ENCODE measurements around the gene WWOX. TPM values are rescaled to one million over a fixed set of nuclear protein-coding genes. Genes with fewer than 3 reads are reported as not detected.
A peak's percentile ranks its signal among the peaks of the same experiment; 100 is the strongest.

WWOX gene
- total and polyA plus RNA-seq, 3 donors from 2014 or later: 20.6 to 76.7 (median 64.1) TPM

DNA sequence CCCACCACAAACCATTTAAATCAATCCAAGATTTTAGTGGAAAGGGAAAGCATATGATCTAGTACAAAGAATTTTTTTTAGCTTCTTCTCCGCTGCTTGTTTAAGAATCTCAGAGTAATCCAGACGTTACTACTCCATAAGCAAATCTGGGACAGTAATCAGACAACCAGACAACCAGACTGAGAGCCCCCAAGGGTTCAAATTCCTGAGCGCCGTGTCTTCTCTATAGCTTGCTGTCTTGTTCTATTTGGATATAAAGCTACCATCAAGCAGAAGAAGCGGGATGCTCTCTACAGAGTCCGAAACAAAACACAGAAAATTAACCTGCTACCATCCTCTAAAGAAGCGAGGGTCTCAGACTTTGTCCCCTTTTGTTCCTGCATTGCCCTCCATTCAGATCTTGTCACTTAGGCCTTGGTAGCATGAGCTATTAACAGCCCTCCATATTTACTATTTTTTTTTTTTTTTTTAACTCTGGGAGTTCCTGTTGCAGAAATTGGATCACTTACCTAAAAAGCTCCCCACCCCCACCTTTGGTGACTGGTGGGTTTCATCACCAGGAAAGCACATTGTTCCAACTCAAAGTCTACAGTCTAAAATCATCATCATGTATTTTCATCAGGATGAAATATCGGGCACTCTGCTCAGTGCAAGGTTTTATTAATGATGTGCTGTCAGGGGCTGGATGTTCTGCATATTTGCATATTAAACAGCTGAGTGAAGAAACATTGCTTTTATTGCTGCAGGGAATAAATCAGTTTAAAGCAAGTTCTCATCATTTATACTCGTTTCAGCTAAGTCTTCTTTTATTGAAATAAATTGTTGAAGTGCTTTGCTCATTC, 576.7 kb downstream of the WWOX start:
- no peaks in the 10 kb centered on the region for H3K4me1 ChIP-seq
- intact Hi-C loops (cut with DNase I; ENCODE audit: low total_unique reads): no loop called here
- WGBS, 2 donors: 86 to 89% methylated on average over 9 of the region's 9 CpGs

DNA sequence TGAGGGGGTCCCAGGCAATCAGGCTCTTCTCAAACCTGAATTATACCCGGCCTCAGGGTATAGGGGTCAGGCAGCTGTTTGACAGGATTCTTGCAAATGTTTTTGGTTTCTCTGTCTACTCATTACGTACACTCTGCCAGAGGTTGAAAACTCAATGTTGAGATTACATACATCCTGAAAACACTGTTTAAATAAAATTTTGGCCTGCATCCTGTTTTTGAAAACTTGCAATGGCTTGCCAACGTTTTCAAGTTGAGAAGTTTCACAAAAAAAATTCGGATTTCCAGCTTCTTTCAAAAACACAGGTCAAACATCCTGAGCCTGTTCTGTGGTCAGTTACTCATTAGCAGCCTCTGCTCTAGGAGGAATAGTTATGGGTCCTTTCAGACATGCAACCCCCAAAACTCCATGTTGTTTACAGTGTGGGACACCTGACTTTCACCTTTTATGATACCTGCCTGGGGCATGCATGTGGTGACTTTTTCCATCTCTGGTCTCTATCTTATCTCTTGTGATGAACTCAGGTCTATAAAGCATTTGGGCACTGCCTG, 577.8 kb downstream of the WWOX start:
- intact Hi-C loops (cut with DNase I; ENCODE audit: low total_unique reads): no loop called here
- Histone ChIP-seq H3K36me3 (ENCODE audit: low read depth, missing control alignments) (no peaks in the 10 kb centered on the region), H3K27ac (no peak overlapping the region), H3K27me3 (no peaks in the 10 kb centered on the region), H3K4me3 (no peak overlapping the region), H3K9me3 (no peaks in the 10 kb centered on the region), H3K4me1 (no peaks in the 10 kb centered on the region)
- TF ChIP-seq, protein P1, sequence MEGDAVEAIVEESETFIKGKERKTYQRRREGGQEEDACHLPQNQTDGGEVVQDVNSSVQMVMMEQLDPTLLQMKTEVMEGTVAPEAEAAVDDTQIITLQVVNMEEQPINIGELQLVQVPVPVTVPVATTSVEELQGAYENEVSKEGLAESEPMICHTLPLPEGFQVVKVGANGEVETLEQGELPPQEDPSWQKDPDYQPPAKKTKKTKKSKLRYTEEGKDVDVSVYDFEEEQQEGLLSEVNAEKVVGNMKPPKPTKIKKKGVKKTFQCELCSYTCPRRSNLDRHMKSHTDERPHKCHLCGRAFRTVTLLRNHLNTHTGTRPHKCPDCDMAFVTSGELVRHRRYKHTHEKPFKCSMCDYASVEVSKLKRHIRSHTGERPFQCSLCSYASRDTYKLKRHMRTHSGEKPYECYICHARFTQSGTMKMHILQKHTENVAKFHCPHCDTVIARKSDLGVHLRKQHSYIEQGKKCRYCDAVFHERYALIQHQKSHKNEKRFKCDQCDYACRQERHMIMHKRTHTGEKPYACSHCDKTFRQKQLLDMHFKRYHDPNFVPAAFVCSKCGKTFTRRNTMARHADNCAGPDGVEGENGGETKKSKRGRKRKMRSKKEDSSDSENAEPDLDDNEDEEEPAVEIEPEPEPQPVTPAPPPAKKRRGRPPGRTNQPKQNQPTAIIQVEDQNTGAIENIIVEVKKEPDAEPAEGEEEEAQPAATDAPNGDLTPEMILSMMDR (IDR thresholded peaks at IDR 0.05): no peak
- TF ChIP-seq POLR2A (IDR thresholded peaks at IDR 0.05): no peak
- WGBS, 2 donors: 63 to 65% methylated on average over 4 of the region's 4 CpGs
- no peak for DNase-seq

More for the DNA sequence above, 576.7 kb downstream of the WWOX start:
- TF ChIP-seq POLR2A (IDR thresholded peaks at IDR 0.05): no peak
- TF ChIP-seq, protein P1 (IDR thresholded peaks at IDR 0.05): no peak
- no peak overlapping the region for H3K4me3 ChIP-seq
- no peak for DNase-seq
- H3K36me3 ChIP-seq (ENCODE audit: low read depth, missing control alignments): no peaks in the 10 kb centered on the region
- no peaks in the 10 kb centered on the region for H3K27me3 ChIP-seq
- H3K9me3 ChIP-seq: no peaks in the 10 kb centered on the region
- no peak overlapping the region for H3K27ac ChIP-seq

DNA sequence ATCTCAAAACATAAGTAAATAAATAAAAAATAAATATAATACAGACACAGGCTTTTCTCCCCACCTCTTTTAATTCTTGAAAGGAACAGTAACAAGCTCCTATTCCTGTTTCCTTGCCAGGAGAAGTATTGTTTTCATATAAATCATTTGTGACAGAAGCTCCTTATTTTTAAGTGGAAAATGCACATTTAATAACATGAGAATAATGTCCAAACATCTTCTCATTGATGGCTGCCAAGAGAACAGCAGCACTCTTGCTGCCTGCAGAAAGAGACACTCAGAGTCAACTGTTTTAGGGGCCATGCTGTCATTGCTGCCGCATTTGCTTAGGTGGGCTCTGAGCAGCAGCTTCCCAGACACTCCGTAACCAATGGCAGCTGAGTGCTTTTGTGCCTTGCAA, 580.1 kb downstream of the WWOX start:
- 90 to 98% methylated on average over 2 of the region's 2 CpGs for WGBS, 2 donors
- no peak for DNase-seq

DNA sequence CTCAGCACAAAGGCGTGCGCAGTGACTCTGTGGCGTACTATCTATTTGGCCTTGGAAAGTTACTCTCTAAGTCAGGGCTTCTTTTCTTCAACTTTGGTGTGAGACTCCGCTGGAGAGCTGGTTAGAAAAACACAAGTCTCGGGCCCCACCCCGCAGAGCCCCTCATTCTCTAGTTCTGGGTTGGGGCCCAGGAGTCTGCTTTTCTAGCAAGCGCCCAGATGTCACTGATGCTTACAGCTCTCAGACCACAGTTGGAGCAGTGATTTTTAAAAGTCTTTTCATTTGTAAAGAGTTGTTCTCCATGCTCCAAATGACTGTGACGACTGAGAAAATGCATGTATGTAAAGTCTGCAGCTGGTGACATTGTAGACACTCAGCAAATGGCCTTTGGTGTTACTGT, 582.3 kb downstream of the WWOX start:
- TF ChIP-seq POLR2A (IDR thresholded peaks at IDR 0.05): no peak
- TF ChIP-seq, protein P1 (IDR thresholded peaks at IDR 0.05): no peak
- 66 to 79% methylated on average over 8 of the region's 8 CpGs for WGBS, 2 donors
- DNase-seq: peak; percentile 44

More for the DNA sequence above, 580.1 kb downstream of the WWOX start:
- Histone ChIP-seq H3K27ac (no peak overlapping the region), H3K9me3 (no peaks in the 10 kb centered on the region), H3K4me3 (no peak overlapping the region), H3K36me3 (ENCODE audit: low read depth, missing control alignments) (no peaks in the 10 kb centered on the region), H3K4me1 (no peaks in the 10 kb centered on the region), H3K27me3 (no peaks in the 10 kb centered on the region)
- no peak for TF ChIP-seq POLR2A (IDR thresholded peaks at IDR 0.05)
- TF ChIP-seq, protein P1 (IDR thresholded peaks at IDR 0.05): no peak
- intact Hi-C loops (cut with DNase I; ENCODE audit: low total_unique reads): no loop called here

More for the DNA sequence above, 582.3 kb downstream of the WWOX start:
- Histone ChIP-seq H3K27ac (no peak overlapping the region), H3K27me3 (no peaks in the 10 kb centered on the region), H3K4me1 (no peaks in the 10 kb centered on the region), H3K36me3 (ENCODE audit: low read depth, missing control alignments) (no peaks in the 10 kb centered on the region), H3K4me3 (no peak overlapping the region), H3K9me3 (no peaks in the 10 kb centered on the region)
- intact Hi-C loops (cut with DNase I; ENCODE audit: low total_unique reads): no loop called here
